ENCODE results near the gene IL4R.

IL4R gene

DNA sequence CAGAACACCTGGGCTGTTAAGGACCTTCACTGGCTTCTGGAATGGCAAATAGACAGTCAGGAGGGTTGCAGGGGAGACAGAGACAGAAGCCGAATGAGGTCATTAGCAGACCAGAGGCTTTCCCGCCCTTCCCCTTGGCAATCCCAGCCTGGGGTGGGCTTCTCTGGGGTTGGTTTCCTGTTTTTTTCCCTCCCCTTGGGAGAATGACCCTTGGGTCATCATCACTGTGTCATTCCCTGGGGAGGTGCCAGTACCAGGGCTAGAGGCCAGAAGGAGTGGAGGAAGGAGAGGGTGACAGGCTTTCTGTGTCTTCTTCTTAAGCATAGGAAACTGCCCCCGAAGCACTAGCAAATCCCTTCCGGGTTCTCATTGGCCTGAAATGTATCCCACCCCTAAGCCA is 45.3 kb downstream of the IL4R start:
- no peak for DNase-seq (ENCODE audit: low read depth)

DNA sequence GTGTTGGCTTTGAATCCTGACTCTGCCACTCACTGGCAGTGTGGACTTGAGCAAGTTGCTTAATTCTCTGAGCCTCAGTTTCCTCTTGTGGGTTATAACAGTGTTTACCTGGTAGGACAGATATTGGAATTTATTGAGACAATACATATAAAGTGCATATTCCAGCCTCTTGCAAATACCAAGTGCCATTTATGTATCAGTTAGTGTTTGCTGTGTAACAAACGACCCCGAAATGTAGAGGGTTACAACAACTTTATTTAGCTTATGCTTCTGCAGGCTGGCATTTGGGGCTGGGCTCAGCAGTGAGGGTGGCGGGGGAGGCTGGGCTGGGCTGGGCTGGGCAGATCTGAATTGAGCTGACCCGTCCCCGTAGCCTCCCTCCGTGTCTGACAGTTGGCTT is 45.8 kb downstream of the IL4R start:
- no peak for DNase-seq (ENCODE audit: low read depth)

DNA sequence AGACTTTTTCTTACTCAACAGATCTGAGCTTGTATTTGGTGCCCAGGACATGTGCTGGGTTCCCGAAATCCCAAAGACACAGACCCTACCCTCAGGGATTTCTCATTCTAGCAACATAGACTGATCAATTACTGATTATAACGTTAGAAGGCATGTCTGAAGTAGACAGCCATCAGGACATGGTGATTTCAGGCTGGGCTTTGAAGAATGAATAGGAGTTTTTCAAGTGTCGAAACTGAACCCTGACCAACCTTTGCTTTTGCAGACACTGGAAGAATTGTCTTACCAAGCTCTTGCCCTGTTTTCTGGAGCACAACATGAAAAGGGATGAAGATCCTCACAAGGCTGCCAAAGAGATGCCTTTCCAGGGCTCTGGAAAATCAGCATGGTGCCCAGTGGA is 48.2 kb downstream of the IL4R start:
- no peak for DNase-seq (ENCODE audit: low read depth)

DNA sequence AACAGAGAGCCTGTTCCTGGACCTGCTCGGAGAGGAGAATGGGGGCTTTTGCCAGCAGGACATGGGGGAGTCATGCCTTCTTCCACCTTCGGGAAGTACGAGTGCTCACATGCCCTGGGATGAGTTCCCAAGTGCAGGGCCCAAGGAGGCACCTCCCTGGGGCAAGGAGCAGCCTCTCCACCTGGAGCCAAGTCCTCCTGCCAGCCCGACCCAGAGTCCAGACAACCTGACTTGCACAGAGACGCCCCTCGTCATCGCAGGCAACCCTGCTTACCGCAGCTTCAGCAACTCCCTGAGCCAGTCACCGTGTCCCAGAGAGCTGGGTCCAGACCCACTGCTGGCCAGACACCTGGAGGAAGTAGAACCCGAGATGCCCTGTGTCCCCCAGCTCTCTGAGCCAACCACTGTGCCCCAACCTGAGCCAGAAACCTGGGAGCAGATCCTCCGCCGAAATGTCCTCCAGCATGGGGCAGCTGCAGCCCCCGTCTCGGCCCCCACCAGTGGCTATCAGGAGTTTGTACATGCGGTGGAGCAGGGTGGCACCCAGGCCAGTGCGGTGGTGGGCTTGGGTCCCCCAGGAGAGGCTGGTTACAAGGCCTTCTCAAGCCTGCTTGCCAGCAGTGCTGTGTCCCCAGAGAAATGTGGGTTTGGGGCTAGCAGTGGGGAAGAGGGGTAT is 48.9 kb downstream of the IL4R start:
- no peak for DNase-seq (ENCODE audit: low read depth)

DNA sequence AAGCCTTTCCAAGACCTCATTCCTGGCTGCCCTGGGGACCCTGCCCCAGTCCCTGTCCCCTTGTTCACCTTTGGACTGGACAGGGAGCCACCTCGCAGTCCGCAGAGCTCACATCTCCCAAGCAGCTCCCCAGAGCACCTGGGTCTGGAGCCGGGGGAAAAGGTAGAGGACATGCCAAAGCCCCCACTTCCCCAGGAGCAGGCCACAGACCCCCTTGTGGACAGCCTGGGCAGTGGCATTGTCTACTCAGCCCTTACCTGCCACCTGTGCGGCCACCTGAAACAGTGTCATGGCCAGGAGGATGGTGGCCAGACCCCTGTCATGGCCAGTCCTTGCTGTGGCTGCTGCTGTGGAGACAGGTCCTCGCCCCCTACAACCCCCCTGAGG is 49.5 kb downstream of the IL4R start:
- DNase-seq (ENCODE audit: low read depth): no peak

DNA sequence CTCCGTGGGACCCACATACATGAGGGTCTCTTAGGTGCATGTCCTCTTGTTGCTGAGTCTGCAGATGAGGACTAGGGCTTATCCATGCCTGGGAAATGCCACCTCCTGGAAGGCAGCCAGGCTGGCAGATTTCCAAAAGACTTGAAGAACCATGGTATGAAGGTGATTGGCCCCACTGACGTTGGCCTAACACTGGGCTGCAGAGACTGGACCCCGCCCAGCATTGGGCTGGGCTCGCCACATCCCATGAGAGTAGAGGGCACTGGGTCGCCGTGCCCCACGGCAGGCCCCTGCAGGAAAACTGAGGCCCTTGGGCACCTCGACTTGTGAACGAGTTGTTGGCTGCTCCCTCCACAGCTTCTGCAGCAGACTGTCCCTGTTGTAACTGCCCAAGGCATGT is 50.0 kb downstream of the IL4R start:
- DNase-seq (ENCODE audit: low read depth): no peak

DNA sequence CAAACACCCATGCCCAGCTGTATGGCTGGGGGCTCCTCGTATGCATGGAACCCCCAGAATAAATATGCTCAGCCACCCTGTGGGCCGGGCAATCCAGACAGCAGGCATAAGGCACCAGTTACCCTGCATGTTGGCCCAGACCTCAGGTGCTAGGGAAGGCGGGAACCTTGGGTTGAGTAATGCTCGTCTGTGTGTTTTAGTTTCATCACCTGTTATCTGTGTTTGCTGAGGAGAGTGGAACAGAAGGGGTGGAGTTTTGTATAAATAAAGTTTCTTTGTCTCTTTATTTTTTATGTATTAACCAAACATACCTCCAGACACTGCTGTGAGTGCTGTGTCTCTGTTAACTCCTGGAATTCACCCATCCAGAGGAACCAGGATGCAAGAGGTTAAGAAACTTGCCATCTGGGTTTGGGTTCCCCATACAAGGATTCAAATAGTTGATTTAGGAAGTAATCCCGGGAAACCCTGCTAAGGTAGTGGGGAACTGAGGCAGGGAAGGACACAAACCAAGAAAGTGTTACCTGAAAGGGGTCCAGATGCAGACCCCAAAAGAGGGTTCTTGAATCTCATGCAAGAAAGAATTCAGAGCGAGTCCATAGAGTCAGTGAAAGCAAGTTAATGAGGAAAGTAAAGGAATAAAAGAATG is 50.8 kb downstream of the IL4R start:
- no peak for DNase-seq (ENCODE audit: low read depth)

DNA sequence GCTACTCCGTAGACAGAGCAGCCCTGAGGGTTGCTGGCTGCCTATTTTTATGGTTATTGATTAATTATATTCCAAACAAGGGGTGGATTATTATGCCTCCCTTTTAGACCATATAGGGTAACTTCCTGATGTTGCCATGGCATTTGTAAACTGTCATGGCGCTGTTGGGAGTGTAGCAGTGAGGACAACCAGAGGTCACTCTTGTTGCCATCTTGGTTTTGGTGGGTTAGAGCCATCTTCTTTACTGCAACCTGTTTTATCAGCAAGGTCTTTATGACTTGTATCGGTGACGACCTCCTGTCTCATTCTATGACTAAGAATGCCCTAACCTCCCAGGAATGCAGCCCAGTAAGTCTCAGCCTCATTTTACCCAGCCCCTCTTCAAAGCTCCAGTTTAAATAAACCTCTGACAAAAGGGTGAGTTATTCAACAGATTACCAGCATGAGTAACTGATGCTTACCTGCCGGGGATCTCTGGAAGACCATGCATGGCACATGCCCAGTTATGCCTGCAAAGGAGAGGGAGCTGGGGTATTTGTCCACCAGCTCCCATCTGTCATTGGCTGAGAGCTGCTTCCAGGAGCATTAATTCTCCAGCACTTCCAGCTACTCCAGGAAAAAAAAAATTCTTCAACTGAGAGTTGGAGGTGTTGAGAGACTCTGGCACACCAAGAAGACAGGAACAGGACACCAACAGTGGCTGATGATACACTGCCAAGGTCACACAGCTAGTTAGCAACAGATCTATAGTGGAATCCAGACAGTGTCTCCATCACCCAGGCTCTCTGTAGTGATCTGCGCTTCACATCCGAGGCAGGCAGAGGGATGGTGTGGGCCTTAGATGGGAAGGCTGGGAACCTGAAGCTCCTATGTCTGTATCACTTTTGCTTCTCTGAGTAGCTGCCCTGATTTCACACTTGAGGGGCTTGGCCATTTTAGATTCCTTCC is 51.6 kb downstream of the IL4R start:
- DNase-seq (ENCODE audit: low read depth): no peak

DNA sequence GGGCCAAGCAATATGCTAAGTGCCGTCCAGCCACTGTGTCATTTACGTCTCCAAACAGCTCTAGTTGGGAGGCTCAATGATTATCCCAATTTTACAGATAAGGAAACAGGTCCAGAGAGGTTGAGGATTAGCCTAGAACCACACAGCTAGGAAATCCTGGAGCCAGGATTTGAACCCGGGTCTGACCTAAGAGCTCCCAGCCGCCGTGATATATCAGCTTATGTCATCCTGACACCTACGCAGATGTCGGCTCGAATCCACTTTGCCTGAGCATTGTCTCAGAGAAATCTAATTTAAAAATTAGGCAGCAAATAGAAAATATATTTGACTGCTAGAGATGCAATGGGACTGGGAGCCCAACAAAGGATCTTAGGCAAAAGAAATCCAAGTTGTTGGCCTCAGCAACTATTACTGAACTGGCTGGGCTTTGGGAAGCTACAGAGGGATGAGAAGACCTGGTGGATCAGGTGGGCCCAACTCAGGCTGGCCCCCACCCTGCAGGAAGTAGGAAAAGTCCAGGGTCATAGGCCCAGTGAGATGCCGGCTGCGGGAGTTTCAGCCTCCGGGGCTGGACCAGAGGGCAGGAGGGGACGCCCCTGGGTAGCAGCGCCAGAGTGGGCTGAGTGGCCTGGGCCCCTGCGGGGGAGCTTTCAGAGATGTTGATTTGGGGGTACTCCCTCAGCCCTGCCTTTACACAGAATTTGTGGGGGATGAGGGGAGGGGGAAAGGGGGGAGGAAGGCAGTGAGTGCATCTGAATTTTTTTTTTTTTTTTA is 53.1 kb downstream of the IL4R start:
- DNase-seq (ENCODE audit: low read depth): no peak

DNA sequence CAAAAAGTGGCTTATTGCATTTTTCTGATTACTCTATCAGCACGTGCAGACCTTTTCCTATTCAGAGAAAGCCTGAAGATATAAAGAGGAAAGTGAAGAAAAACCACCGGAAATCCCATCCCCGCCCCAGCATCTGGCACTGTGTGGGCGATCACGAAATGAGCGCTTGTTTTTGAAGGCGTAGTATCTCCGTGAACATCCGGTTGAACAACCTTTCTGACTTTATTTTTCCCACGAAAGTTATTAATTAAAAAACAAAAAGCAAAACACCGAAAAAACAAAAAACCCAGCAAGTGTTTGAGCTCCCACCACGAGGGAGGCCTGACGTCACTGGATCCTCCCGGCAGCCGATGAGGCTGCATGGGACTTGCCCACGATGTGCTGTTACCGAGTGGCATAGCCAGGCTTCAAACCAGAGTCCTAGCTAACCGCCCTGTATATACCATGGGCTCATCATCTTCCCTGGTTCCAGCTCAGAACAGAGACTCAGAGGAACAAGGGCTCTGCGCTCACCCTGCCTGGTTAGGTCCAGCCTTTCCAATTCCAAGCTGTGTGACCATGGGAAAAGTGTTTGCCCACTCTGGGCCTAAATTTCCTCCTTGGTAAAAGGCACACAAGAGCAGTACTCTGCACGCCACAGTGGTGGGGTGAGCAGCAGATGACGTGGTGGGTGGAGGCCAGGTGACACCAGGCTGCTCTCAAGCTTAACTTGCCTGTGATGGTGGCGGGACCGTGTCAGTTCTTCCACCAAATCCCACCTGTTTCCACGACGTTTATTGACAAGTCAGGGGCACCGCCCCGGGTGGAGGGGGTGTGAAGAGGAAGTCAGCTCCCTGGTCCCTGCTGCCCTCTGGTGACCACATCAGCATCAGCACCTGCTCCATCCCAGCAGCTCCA is 53.9 kb downstream of the IL4R start:
- DNase-seq (ENCODE audit: low read depth): peak; percentile 89

DNA sequence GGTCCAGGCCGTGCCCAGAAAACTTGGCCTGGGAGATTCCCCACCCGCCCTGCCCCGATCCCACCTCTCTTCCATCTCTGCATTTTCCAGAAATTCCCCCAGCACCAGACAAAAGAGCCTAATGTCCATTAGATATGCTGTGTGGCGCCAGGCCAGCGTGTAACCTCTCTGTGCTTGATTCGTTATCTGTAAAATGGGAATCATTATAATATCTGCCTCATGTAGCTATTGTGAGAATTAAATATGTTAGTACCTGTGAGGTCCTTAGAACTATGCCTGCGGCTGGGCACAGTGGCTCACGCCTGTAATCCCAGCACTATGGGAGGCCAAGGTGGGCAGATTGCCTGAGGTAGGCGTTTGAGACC is 54.6 kb downstream of the IL4R start:
- DNase-seq (ENCODE audit: low read depth): no peak

DNA sequence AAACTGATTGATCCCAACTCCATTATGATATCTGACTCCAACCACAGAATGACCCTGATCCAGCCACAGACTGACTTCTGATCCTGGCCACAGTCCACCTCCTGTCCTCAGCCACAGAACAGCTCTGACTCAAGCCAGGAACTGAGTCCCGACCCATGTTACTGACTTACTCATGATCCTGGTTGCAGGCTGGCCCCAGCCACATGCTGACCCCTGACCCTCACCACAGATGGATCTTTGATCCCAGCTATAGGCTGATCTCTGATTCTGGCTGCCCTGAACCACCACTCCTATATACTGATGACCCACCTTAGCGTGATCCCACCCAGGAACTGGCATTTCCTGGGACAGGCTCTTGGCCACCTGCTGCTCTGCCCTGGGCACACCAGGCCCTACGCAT is 56.0 kb downstream of the IL4R start:
- peak; percentile 29 for DNase-seq (ENCODE audit: low read depth)

DNA sequence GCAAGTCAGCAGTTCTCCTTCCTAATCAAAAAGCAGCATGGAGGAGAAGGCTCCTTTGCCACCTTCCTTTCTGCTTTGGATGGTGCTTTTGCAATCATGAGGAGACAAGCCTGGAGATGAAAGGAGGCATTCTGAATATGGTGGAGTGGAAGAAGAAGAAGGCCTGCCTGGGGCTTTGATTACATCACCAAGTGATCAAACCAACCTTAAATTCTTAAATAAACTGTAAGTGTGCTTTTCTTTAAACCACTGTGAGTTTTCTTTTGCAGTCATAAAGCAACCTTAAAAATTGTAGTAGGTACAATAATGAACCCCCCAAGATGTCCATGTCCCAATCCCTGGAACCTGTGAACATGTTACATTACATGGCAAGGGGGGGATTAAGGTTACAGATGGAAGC is 56.5 kb downstream of the IL4R start:
- no peak for DNase-seq (ENCODE audit: low read depth)

DNA sequence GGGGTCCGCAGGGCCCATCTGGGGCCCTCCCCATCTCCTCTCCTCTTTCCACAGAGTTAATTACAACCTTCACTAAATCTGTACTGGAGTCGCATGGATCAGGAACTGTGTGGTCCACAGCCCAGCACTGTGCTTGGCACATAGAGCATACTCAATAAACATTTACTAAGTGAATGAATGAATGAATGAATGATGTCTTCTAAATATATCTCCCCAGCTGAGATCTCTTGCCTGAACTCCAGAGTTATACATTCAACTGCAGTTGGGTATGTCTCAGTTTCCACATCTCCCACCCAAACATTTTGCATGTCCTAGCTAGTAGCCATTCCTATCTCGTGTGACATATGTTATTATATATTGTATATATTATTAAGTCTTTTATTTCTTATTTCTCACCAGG is 59.5 kb downstream of the IL4R start:
- DNase-seq (ENCODE audit: low read depth): no peak

DNA sequence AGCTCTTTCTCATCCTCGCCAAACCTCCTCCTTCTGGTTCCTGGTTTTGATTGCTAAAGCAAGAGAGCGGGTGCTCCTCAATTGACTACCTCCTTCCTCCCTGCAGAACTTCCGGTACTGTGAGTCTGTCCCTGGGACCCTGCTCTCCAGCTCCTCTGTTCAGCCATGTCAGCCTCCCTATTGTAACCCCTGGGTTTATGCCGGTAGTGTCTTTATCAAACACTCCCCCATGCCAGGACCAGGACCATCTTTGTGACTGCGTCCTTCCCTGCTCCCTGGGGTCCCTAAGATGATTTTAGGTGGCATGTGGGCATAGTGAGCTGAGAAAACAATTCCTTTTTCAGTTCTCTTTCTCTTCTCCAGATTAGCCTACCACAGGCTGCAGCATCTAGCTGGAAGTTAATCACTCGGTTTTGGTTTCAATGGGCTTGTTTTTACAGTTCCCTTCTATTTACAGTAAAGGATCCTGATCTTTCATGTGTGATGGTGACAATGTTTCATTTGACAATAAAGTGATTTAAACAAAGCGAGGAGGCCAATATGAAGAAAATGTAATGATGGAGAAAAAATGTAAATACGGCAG is 60.5 kb downstream of the IL4R start:
- DNase-seq (ENCODE audit: low read depth): no peak

DNA sequence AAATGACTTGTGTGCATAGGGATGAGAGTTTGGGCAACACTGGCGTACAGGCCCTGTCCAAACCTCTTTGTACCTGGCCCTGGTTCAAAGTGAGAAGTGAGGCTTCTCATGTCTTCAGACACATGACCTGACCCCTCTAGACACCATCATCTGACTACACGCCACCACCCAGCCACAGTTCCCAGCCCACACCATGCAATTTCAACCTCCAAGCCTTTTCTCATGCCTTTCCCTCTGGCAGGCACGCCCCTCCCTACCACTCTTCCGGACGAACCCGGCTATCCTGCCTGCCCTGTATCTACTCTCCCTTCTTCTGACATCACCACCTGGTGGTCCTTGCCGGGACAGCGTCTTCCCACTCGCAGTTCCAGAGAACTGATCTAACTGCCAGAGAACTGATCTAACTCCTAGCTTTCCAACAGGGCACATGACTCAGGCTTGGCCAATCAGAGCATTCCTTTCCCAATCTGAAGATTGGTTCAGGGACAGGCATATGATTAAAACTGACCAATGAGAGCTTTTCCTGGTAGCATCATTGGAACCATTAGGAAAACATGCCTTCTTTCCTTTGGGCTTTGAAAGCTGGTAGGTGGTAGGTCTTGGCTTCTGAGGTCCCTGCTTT is 61.1 kb downstream of the IL4R start:
- peak; percentile 95 for DNase-seq (ENCODE audit: low read depth)

DNA sequence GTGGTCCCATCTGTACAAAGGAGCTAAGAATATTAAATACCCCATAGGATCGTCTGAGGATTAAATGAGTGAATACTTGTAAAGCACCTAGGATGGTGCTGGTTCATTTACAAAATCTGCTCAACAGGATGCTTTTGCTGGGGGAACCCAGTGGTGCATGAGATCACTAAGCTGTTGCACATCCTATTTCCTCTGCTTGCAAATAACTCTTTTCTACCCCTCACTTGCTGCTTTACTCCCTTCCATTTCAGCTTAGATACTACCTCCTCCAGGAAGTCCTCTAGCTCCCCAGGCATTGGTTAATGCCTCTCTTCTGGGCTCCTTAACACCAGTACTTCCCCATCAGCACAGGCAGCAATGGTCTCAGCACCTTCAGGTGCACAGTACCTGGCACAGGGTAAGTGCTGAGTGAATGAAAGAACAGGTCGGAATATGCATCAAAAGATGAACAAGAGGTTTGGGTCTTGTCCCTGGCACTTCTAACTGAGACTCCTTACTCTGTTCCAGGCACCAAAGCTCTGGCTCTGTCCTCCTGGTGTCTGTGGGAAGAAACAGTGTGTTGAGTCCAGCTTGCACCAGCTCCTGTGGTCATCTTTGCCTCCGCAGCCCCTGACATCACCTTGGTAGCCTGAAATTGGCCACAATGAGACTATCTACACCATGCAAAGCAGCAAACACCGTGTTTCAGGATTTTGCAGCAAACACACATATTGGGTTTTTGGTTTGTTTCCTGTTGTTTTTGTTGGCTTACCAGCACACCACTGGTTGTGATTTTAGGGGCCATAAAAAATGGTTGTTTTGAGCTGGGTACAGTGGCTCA is 64.1 kb downstream of the IL4R start:
- no peak for DNase-seq (ENCODE audit: low read depth)

DNA sequence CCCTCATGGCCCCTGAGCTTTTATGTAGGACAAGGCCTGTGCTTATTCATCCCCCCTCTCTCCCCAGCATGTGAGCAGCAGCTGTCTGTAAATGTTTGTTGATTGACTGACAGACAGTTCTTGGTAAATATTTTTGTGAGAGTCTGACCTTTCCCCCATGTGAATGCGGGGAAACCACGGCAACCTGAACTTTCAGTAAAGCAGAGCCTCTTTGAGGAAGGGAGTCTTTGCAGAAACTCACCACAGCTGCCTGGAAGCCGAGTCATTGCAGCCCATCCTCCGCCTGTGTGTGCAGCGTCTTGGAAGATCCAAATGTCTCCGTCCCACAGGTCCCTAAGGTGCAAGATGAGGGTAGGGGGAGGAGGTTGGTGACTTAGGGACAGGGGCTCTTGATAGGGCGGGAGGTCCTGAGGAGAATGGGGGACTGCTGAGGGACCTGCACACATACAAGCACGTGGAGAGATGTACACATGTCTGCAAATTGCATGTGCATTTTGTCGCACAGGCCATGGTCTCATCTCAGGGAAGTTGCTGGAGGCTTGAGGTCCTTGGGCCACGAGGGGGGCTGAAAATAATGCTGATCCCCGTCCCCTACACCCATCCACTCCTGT is 65.2 kb downstream of the IL4R start:
- DNase-seq (ENCODE audit: low read depth): no peak

DNA sequence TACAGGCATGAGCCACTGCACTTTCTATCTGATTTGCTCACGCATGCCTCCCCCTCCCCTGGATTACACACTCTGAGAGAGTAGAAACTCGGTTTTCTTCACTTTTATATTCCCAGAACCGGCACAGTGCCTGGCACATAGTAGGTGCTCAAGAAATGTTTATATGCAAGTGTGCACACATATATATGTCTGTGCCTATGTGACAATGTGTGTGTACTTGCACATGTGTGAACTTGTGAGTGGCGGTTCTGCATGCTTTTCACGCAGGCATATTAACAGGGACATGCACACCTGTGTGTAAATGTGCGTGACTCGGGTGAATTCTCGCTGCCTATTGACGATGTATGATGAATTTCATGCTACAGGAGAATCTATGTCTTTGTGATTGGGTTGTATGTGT is 66.1 kb downstream of the IL4R start:
- no peak for DNase-seq (ENCODE audit: low read depth)
